Amniotic epithelial cell (primary cell): ENCODE results near the gene CCDC85C.

Experiments
- DNase-seq: peaks from one replicate; pipeline ENCODE4 v3.0.0-alpha.2; 2010; ENCODE audit warnings: low read depth

CCDC85C gene

DNA sequence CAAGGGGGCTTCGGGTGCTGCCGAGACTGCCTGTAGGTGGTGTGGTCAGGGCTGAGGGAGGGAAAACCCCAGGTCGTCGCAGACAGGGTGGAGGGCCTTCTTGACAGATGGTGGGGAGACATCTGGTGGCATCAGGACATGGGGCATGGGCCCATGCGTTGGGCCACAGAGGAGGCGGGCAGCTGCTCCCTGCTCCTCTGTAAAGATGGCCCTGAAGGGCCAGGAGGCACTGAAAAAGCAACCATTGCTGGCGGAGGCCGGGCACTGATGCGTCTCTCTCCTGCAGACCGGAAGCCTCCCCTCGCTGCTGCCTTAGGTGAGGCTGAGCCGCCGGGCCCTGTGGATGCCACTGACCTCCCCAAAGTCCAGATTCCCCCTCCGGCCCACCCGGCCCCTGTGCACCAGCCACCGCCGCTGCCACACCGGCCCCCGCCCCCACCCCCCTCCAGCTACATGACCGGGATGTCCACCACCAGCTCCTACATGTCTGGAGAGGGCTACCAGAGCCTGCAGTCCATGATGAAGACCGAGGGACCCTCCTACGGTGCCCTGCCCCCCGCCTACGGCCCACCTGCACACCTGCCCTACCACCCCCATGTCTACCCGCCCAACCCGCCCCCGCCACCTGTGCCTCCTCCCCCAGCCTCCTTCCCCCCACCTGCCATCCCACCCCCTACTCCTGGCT, 94.0 kb downstream of the CCDC85C start:
- no peak for DNase-seq

DNA sequence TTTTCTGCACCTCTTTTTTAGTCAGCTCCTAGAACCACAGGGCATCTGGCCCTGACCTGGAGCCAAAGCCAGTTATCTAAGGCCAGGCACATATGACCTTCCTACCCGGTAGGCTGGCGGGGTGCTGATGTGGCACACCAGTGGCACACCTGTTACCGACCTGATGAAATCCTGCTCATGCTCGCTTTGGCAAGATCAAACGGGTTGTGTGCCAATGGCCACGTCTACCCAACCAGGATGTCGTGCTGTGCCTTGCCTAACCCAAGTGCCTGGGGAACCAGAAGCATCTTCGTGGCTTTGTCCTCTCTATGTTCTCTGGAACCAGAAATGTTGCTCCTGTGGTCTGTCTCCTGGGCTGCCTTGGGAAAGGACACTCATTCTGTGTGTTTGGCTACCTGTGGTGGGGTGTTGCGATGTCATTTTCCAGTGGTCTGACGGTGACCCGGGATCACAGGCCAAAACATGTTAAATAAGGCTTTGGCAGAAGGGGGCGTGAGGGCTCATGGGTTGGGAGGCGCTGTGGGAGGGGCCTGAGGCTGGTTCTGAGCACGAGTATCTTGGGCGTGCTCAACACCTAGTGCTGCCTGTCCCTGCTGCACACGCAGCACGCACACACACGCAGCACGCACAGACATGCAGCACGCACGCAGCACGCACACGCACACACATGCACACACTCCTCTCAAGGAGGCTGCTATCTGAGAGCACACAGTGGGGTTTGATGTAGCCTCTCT, 94.9 kb downstream of the CCDC85C start:
- DNase-seq, result no peak

- no peak for DNase-seq
These were observed 96.0 kb downstream of the CCDC85C start for GRCh38 chr14:99507860-99508640.

- no peak for DNase-seq
These were observed 97.7 kb downstream of the CCDC85C start for GRCh38 chr14:99506276-99506675.

DNA sequence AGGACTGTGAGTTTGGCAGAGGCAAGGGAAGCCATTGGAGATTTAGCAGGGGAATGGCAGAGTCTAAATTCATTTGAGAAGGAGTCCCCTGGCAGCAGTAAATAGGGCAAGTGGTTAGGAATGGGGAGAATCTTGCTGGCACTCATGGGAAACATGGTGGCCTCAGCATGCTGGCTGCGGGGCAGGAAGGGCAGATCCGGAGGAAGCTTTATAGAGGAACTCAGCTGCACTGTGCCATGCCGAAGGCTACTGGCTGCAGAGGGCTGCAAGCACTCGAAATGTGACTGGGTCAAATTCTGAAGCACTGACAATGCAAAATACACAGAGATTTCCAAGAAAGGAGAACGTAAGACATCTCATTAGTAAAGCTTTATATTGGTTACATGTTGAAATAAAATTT, 98.9 kb downstream of the CCDC85C start:
- DNase-seq, result no peak

GRCh38 chr14:99503848-99504453, 100.1 kb downstream of the CCDC85C start:
- no peak for DNase-seq

GRCh38 chr14:99502989-99503421, 101.0 kb downstream of the CCDC85C start:
- no peak for DNase-seq

DNA sequence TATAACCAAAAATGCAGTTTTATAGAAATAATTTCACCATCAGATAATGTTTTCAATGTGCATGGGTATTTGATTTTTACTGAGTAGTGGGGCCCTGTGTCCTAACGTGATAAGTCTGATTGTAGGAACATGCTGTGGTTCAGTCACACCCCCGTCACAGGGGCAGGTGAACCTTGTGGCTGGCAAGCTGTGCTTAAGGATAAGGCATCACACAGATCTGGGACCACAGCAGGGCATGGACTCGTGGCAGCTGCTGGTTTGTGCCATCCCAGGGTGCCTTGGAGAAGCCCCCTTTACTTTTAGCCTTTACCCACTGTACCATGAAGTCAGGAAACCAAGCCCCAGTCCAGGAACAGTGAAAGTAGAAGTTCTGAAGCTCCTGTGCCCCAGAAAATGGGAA, 106.1 kb downstream of the CCDC85C start:
- DNase-seq, result no peak

GRCh38 chr14:99497341-99497740, 106.7 kb downstream of the CCDC85C start:
- DNase-seq, result no peak

GRCh38 chr14:99484106-99484505, 119.9 kb downstream of the CCDC85C start:
- DNase-seq, result no peak

- DNase-seq, result peak; percentile 18
These were observed 122.3 kb downstream of the CCDC85C start for GRCh38 chr14:99481745-99482099.

GRCh38 chr14:99480917-99481744, 122.9 kb downstream of the CCDC85C start, which contains the start of gene CCNK:
TSS of gene CCNK (plus strand) at chr14:99481409. CDS start at chr14:99492678, 11,269 bp downstream.
- peak; percentile 99 for DNase-seq

DNA sequence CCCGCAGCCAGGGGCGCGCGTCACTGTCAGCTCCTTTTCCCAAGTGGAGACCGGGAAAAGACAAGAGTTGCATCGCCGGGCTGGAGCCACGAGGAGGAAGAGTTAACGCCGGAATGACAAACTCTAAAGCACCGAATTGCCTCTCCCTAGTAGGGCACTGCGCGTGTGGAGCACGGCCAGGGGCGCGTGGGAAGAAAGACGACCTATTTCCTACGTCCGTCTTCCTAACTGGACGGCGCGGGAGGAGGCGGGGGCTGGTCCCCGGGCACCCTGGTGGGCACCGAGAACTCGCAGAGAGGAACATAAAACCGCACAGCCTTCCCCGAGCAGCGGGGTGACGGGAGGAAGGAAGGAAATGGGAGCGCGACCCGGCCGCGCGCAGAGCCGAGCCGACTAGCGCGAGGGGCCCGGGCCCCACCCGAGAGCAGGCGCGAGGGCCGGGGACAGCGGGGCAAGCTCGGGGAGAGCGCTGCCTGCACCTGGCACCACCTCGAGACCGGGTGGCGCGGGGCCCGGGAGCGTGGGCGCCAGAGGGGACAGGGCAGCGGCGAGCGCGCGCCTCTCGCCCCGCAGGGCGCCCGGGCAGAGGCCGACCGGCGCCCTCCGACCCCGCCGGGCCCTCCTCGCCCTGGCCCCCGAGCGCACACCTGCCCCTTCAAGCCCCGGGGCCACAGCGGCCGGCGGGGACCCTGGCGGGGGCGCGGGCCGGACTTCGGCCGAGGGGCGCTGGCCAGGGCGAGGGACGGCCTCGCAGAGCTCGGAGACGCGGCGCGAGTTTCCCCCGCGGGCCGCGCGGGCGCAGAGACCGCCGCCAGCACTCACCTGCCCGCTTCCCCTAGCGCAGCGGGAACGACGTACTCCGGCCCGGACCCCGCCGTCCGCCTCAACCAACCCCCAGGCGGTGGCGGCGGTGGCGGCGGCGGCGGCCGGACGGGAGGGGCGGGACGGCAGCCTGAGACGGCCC, 123.8 kb downstream of the CCDC85C start, which contains the start of gene SETD3:
Gene SETD3 (minus strand): TSS at position 954 of the 964 bp plus-strand sequence. CDS start 15,054 bp downstream, outside the sequence.
- peak; percentile 56 for DNase-seq

- DNase-seq, result no peak
These were observed 124.7 kb downstream of the CCDC85C start for GRCh38 chr14:99479160-99479905.

DNA sequence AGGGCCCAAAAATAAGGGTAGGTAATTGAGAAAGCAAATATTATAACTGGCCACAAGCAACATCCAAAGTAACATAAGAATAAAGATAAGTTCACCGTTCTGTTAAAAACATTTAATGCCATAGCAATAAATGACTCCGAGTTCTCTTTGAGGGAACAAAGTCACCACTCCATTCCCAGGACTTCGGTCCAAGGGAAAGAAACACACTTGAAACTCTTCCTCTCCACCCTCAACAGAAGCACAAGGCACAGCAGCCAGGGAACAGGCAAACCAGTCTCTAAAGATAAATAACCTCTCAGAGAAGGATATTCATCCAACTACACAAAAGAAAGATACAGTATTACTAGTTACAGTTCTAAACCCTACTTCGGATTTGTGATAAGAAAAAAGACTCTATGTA, 125.9 kb downstream of the CCDC85C start:
- DNase-seq, result no peak

- DNase-seq, result peak; percentile 70
These were observed 127.1 kb downstream of the CCDC85C start for GRCh38 chr14:99476864-99477263.

DNA sequence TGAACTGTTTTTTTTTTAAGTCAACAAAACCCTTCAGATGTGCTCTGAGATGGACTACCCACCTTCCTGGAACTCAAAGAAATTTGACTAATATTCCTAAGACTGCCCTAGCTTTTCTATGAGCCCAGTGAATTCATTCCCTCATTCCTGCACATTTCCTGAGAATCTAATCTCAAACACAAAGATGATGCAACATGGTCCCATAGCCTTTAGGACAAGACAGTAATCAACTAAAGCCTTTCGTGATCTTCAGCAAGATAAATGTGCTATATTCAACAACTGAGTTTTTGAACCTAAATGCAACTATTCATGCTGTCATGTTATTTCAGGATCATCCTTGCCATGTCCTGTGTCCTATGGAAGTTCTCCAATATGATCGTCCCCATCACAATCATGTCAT, 128.3 kb downstream of the CCDC85C start:
- DNase-seq, result peak; percentile 38

DNA sequence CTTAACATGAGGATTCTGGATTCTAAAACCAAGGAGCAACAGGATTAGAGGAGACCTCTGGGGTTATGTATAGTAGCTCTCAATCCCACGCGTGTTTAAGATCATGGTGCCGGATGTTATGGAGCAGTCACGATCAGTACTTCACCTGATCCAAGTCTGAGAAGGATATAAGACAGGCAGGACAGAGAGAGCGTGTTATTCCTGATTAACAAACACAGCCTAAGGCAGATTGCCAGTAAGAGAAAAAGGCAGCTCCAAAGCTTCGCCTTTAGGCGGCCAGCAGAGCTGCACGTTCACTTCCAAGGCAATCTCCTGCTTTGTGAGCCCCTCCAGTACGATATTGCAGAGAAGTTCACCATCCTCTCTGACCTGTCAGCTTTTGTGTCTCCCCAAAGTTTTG, 128.8 kb downstream of the CCDC85C start:
- peak; percentile 30 for DNase-seq

DNA sequence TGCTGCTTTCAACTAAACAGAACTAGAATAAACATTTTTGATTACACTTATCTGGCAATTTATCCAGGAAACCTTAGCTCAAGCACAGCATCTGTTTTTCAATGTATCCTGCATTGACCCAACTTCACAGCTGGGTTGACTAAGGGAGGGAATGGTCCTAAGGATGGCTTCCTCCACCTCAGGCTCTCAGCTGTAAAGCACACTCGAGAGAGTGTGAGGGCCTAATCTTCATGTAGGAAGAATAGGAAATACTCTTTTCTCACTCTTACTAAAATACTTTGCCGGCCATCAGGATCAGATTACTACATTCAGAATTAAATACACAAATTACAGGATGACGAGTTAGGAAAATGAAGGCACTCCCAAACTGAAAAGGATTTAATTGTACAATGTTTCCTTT, 130.5 kb downstream of the CCDC85C start:
- DNase-seq, result no peak
